Adrenal gland (tissue), 12 donors: Measurements from ENCODE around the gene APAF1. TPM values are rescaled to one million over a fixed set of nuclear protein-coding genes. Genes with fewer than 3 reads are reported as not detected.
A peak's percentile ranks its signal among the peaks of the same experiment; 100 is the strongest.

Source experiments
- DNase-seq, 7 donors: peaks; one replicate each; pipeline ENCODE4 v3.0.0-alpha.2; 2019 to 2020
- H3K27ac ChIP-seq, 5 donors: fragments of 200-600 bp; sonication (generic) in 4 of 5; 1 replicate in 3 of 5; 2 replicates in 2 of 5; pipeline versions ENCODE4 v1.5.1 to v1.8.0; 2016 to 2020; ENCODE audit warnings: mild to moderate bottlenecking in 1 of 5
- H3K27me3 ChIP-seq: fragments of 200-600 bp; 2 replicates; pipeline ENCODE4 v1.8.0; 2021
- H3K36me3 ChIP-seq, 2 donors: fragments of 200-600 bp; replicated peaks in 1 of 2; 1 replicate in 1 of 2; 2 replicates in 1 of 2; pipeline versions ENCODE4 v1.5.1 to v1.8.0; 2018 to 2022
- H3K4me1 ChIP-seq, 2 donors: fragments of 200-600 bp; replicated peaks in 1 of 2; 1 replicate in 1 of 2; 2 replicates in 1 of 2; pipeline versions ENCODE4 v1.5.1 to v1.8.0; 2018 to 2021
- H3K4me3 ChIP-seq, 4 donors: fragments of 200-600 bp; sonication (generic) in 3 of 4; one replicate each; pipeline ENCODE4 v1.5.1; 2016 to 2018
- H3K9me3 ChIP-seq, 3 donors: fragments of 200-600 bp; sonication (generic) in 1 of 3; replicated peaks in 1 of 3; 1 replicate in 2 of 3; 2 replicates in 1 of 3; pipeline versions ENCODE4 v1.5.1 to v1.8.0; 2016 to 2021
- POLR2A ChIP-seq, 2 donors: fragments of 450-650 bp; IDR thresholded peaks; one replicate each; pipeline ENCODE4 v1.6.1; 2017; ENCODE audit warnings: antibody characterized with exemption in 2 of 2, mild to moderate bottlenecking in 2 of 2, moderate library complexity in 1 of 2
- WGBS, 4 donors: extraction: QIAGEN DNeasy Blood & Tissue Kit in 2 of 4; methylation state at CpG; one replicate each; pipeline versions ENCODE4 v1.1.5 to v1.1.7; 2013 to 2017; 5-methylcytosine and 5-hydroxymethylcytosine counted together
- intact Hi-C, 2 donors: fragments of 100-400 bp; cut with DNase I; formaldehyde crosslinking; loops; one replicate each; pipeline versions ENCODE4 v1.14.1 to v1.15.0; 2022 to 2023
- polyA plus RNA-seq, 3 donors: library from polyadenylated mRNA; stranded (reverse); fragments of 200-250 nt in 2 of 3; fragments of 350-450 nt in 1 of 3; fragmentation: Illumina TruSeq in 1 of 3; extraction: RNeasy Lipid Tissue Mini Kit (QIAGEN cat#74804) in 1 of 3; gene quantifications; one replicate each; pipeline ENCODE4 v1.2.3, GENCODE V29; 2013 to 2014
- total RNA-seq, 9 donors: library from RNA; depleted of rRNA in 4 of 9; stranded (reverse); fragments of >200 nt in 4 of 9; fragments of 120-200 nt in 1 of 9; fragmentation: NEBNext Ultra II Directional in 1 of 9; extraction: Animal tissue kit (Norgen Biotek cat#: 25700) in 1 of 9; gene quantifications; one replicate each; pipeline versions ENCODE4 v1.1.0 to v1.2.4, GENCODE V29; 2013 to 2023
- TF ChIP-seq, protein P1 (sequence below), 6 experiments: fragments of 450-650 bp in 4 of 6; fragments of 200-600 bp in 2 of 6; sonication (generic) in 1 of 6; IDR thresholded peaks; 1 replicate in 5 of 6; 2 replicates in 1 of 6; pipeline versions ENCODE4 v1.5.1 to v1.8.0; 2016 to 2021; ENCODE audit warnings: antibody characterized with exemption in 6 of 6, mild to moderate bottlenecking in 2 of 6, moderate library complexity in 1 of 6
- donor health status: healthy with polysubstance abuse.
- donor health status: Bipolar disorder and iron deficiency.
- donor health status: DM: yes; HTN: yes; CAD: no.
- donor health status: DM: no; HTN: no; CAD: no.
- donor health status: DM: no; HTN: no; CAD: no.
- donor health status: DM: yes; HTN: yes; CAD: no.

Gene APAF1
- total and polyA plus RNA-seq, 12 donors = 2.8 to 16.5 (median 7.4) TPM

DNA sequence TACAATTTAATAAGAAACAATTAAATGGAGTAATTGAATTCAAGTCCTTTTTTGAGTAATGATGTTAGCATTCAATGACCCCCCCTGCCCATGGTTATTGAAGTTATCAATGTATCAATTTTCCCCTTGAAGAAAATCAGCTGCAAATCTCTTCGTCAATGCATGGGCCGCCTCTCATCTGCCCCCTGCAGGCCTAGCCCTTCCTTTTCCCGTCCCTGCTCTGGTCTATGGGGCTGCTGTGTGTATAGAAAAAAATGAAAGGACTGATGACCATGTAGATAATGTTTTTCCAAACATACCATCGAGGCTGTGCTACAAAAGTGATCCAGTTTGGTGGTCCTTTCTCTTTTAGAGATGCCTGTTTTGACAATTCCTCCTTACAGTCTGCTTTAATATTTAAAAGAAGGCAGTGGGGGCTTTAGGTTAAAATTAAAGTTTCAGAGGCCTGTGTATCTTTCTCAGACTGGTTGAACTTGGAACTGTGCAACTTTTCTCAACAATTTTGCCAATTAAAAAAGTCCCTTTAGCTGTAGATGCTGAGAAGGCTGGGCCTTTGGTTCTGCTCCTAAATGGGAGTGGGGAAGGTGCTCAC is 98.4 kb downstream of the APAF1 start:
- intact Hi-C loops = no loop called here
- H3K27me3 ChIP-seq = no peaks in the 10 kb centered on the region
- H3K27ac ChIP-seq = no peak overlapping the region
- no peaks in the 10 kb centered on the region for H3K9me3 ChIP-seq
- H3K4me3 ChIP-seq = no peak overlapping the region
- TF ChIP-seq, protein P1, sequence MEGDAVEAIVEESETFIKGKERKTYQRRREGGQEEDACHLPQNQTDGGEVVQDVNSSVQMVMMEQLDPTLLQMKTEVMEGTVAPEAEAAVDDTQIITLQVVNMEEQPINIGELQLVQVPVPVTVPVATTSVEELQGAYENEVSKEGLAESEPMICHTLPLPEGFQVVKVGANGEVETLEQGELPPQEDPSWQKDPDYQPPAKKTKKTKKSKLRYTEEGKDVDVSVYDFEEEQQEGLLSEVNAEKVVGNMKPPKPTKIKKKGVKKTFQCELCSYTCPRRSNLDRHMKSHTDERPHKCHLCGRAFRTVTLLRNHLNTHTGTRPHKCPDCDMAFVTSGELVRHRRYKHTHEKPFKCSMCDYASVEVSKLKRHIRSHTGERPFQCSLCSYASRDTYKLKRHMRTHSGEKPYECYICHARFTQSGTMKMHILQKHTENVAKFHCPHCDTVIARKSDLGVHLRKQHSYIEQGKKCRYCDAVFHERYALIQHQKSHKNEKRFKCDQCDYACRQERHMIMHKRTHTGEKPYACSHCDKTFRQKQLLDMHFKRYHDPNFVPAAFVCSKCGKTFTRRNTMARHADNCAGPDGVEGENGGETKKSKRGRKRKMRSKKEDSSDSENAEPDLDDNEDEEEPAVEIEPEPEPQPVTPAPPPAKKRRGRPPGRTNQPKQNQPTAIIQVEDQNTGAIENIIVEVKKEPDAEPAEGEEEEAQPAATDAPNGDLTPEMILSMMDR (IDR thresholded peaks at IDR 0.05) = peak in 5 of 6 experiments; percentile 19 to 45 (median 38)
- TF ChIP-seq POLR2A (IDR thresholded peaks at IDR 0.05) = no peak
- H3K4me1 ChIP-seq = no peaks in the 10 kb centered on the region
- 39 to 49% (median 46%) methylated on average over 4 of the region's 4 CpGs for WGBS, 4 donors
- DNase-seq = peak in 3 of 7 donors; percentile 18 to 34 (median 23)
- no peaks in the 10 kb centered on the region for H3K36me3 ChIP-seq

DNA sequence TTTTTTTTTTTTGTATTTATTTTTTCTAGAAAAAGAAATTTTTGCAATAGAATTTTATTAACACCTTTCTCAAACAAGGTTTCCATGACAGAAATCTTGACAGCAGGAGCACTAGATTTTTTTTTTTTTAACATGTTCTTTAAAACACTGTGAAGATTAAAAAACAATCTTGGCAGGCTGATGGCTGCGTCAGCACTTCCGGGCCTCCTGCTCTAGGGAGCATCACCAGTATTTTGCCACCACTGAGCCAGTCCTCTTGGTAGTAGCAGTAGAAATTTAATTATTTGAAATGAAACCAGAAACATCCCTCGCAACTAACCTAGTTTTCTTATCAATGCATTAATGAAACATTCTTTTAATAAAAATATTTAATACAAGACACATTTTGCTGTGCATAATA is 99.6 kb downstream of the APAF1 start:
- peak in 6 of 7 donors; percentile 31 to 58 (median 52) for DNase-seq
- no peak for TF ChIP-seq POLR2A (IDR thresholded peaks at IDR 0.05)
- TF ChIP-seq, protein P1 (IDR thresholded peaks at IDR 0.05) = no peak
- Histone ChIP-seq H3K27me3 (no peaks in the 10 kb centered on the region), H3K36me3 (no peaks in the 10 kb centered on the region), H3K4me3 (no peak overlapping the region), H3K9me3 (no peaks in the 10 kb centered on the region), H3K4me1 (no peaks in the 10 kb centered on the region), H3K27ac (no peak overlapping the region)
- intact Hi-C loops = no loop called here
- 26 to 61% (median 50%) methylated on average over 3 of the region's 3 CpGs for WGBS, 4 donors

DNA sequence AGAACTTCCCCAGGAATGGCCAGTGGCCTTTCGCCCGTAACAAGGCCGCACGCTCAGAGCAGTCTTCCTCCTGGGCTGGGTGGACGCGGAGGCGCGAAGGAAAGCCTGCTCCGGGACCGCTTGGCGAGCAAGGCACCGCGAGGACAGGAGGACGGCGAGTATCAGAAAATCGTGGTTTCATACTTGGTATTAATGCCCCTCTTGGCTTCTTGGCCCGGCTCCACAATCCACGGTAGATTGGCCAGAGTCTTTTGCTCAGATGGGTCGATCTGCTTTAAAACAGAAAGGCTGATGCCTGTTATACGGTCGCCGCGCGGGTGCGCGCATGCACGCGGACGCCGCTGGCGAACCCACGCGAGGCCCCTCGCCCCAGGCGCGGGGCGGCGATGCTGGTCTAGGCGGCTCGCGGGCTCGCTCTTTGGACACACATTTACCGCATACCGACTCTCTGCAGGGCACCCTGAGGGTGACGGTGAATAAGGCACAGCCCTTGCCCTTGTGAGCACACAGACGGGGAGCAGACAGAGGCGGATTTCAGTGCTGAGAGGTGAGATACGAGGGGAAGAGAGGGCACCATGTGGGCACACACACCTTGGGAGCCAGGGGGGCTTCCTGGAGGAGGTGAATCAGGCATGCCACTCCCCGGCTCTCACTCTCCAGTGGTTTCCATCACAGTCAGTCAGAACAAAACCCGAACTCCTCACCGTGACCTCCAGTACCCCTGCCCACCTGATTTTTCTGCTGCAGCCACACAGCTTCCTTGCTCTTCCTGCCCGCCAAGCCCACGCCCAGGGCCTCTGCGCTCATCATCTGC is 100.7 kb downstream of the APAF1 start:
- DNase-seq = peak; percentile 30 to 59 (median 33)
- TF ChIP-seq, protein P1 (IDR thresholded peaks at IDR 0.05) = no peak
- TF ChIP-seq POLR2A (IDR thresholded peaks at IDR 0.05) = no peak
- intact Hi-C loops = no loop called here

DNA sequence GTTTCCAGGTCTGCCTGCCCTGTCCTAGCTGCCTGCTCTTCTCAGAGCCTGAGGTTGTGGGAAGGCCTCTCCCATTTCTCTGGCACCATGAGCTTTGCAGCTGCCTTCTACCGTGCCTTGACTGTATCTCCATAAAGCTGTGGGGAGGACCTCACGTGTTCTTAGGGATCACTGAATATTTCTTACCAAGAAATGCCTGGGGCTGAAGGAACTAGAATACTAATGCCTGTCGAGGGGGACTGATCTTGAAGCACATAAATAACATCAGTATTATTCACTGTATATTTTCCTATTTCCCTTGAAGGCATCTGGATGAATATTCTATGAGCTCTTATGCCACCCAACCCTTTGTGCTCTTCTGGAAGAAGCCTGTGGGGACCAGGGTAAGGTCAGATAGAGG is 103.4 kb downstream of the APAF1 start:
- Histone ChIP-seq H3K4me1 (no peaks in the 10 kb centered on the region), H3K27me3 (no peaks in the 10 kb centered on the region), H3K4me3 (no peak overlapping the region), H3K9me3 (no peaks in the 10 kb centered on the region), H3K36me3 (no peaks in the 10 kb centered on the region), H3K27ac (no peak overlapping the region)
- WGBS, 4 donors = 67 to 95% (median 88%) methylated on average over 3 of the region's 3 CpGs
- no peak for DNase-seq
- TF ChIP-seq POLR2A (IDR thresholded peaks at IDR 0.05) = no peak
- TF ChIP-seq, protein P1 (IDR thresholded peaks at IDR 0.05) = no peak
- intact Hi-C loops = no loop called here

More for the DNA sequence above, 100.7 kb downstream of the APAF1 start:
- Histone ChIP-seq H3K9me3 (no peaks in the 10 kb centered on the region), H3K27me3 (no peaks in the 10 kb centered on the region), H3K4me1 (no peaks in the 10 kb centered on the region), H3K27ac (peak overlapping the region in 2 of 5 donors; percentile 18 to 76), H3K4me3 (peak overlapping the region in 2 of 4 donors; percentile 30 to 76), H3K36me3 (no peaks in the 10 kb centered on the region)
- 8 to 28% (median 15%) methylated on average over 23 to 54 of the region's 54 CpGs for WGBS, 4 donors
